H1 (cell line): ENCODE measurements around the gene MTX1. TPM values are rescaled to one million over a fixed set of nuclear protein-coding genes. Genes with fewer than 3 reads are reported as not detected.
A peak's percentile ranks its signal among the peaks of the same experiment; 100 is the strongest.
"Not testable (repeated sequence)": the region's sequence is repeated elsewhere in the genome, so short reads cannot be mapped to it uniquely, and the experiment has no call there.

ENCODE experiments used
- CTCF ChIA-PET: fragments of 300-600 bp; sonication (Branson Sonifier 250); formaldehyde crosslinking; loops from one replicate; lab custom pipeline; 2021; ENCODE audit not compliant: partially characterized antibody; lab: Charles Lee
- POLR2A ChIA-PET: fragments of 300-600 bp; sonication (Branson Sonifier 250); formaldehyde crosslinking; loops from one replicate; lab custom pipeline; 2021; ENCODE audit warnings: inconsistent platforms; ENCODE audit not compliant: partially characterized antibody; lab: Charles Lee
- DNase-seq, 2 experiments: peaks; one replicate each; pipeline versions ENCODE4 v3.0.0 to v3.0.0-alpha.2; 2010 to 2022; ENCODE audit warnings: low spot score in 2 of 2, low read depth in 1 of 2, mixed read lengths in 1 of 2
- FAIRE-seq: peaks from 2 replicates; lab custom pipeline; 2011; peaks lifted over from hg19 to GRCh38; lab: Jason Lieb, UNC
- H2AFZ ChIP-seq: 2 replicates; pipeline ENCODE4 v1.8.1; 2012; ENCODE audit warnings: low read length, inconsistent platforms
- H2AK5ac ChIP-seq: 2 replicates; pipeline ENCODE4 v1.6.1; 2013; ENCODE audit warnings: low read depth, low read length
- H2BK120ac ChIP-seq: replicated peaks from 2 replicates; pipeline ENCODE3; 2013; ENCODE audit warnings: low read depth, low read length, inconsistent platforms
- H2BK12ac ChIP-seq: 2 replicates; pipeline ENCODE4 v1.6.1; 2013; ENCODE audit warnings: low read depth, low read length
- H2BK15ac ChIP-seq: 2 replicates; pipeline ENCODE4 v1.6.1; 2013; ENCODE audit warnings: low read length
- H2BK20ac ChIP-seq: 2 replicates; pipeline ENCODE4 v1.6.1; 2013; ENCODE audit warnings: low read length
- H2BK5ac ChIP-seq: 2 replicates; pipeline ENCODE4 v1.6.1; 2013; ENCODE audit warnings: low read depth, low read length
- H3K14ac ChIP-seq: 2 replicates; pipeline ENCODE4 v1.6.1; 2013; ENCODE audit warnings: inconsistent platforms; ENCODE audit not compliant: insufficient read length
- H3K18ac ChIP-seq: 2 replicates; pipeline ENCODE4 v1.6.1; 2013; ENCODE audit warnings: low read length; ENCODE audit errors: extremely low read depth
- H3K23ac ChIP-seq: 2 replicates; pipeline ENCODE4 v1.6.1; 2013; ENCODE audit warnings: inconsistent platforms; ENCODE audit not compliant: insufficient read length
- H3K23me2 ChIP-seq: 2 replicates; pipeline ENCODE4 v1.6.1; 2013; ENCODE audit warnings: low read depth, low read length
- H3K27ac ChIP-seq: 2 replicates; pipeline ENCODE4 v1.6.1; 2011; ENCODE audit warnings: low read depth, low read length, inconsistent platforms
- H3K27me3 ChIP-seq, 4 experiments: replicated peaks in 1 of 4; 1 replicate in 1 of 4; 2 replicates in 3 of 4; pipeline versions ENCODE4 v1.6.1 to v1.8.1; 2011 to 2013; ENCODE audit warnings: low read length in 3 of 4, mild to moderate bottlenecking in 3 of 4, inconsistent platforms in 2 of 4, mixed read lengths in 2 of 4, moderate library complexity in 1 of 4; ENCODE audit not compliant: control insufficient read depth in 3 of 4, insufficient read depth in 3 of 4; ENCODE audit errors: extremely low read depth in 1 of 4
- H3K36me3 ChIP-seq, 4 experiments: 2 replicates each; pipeline versions ENCODE4 v1.6.1 to v1.8.1; 2011 to 2013; ENCODE audit warnings: mild to moderate bottlenecking in 4 of 4, low read length in 3 of 4, moderate library complexity in 2 of 4, control low read depth in 1 of 4, inconsistent platforms in 1 of 4; ENCODE audit not compliant: insufficient read depth in 4 of 4, control insufficient read depth in 2 of 4
- H3K4ac ChIP-seq: replicated peaks from 2 replicates; pipeline ENCODE3; 2013; ENCODE audit warnings: low read length, low read depth, mixed read lengths, inconsistent platforms; ENCODE audit not compliant: insufficient read length
- H3K4me1 ChIP-seq, 4 experiments: replicated peaks in 1 of 4; 1 replicate in 1 of 4; 2 replicates in 3 of 4; pipeline versions ENCODE4 v1.6.1 to v1.8.1; 2011 to 2013; ENCODE audit warnings: low read length in 3 of 4, inconsistent platforms in 2 of 4, mixed read lengths in 1 of 4; ENCODE audit not compliant: insufficient read depth in 4 of 4, control insufficient read depth in 3 of 4
- H3K4me2 ChIP-seq, 2 experiments: 2 replicates each; pipeline versions ENCODE4 v1.6.1 to v1.8.1; 2011 to 2013; ENCODE audit warnings: low read depth in 2 of 2, low read length in 2 of 2, control low read depth in 1 of 2, inconsistent platforms in 1 of 2, mild to moderate bottlenecking in 1 of 2; ENCODE audit not compliant: insufficient read depth in 1 of 2
- H3K4me3 ChIP-seq, 4 experiments: fragments of 200-600, 300-600 bp in 1 of 4; sonication (generic), shearing (Covaris generic), sonication (Bioruptor Twin) in 1 of 4; 2 replicates each; pipeline versions ENCODE4 v1.5.1 to v1.8.1; 2011 to 2016; ENCODE audit warnings: low read length in 4 of 4, low read depth in 3 of 4, control low read depth in 2 of 4, inconsistent platforms in 2 of 4, mild to moderate bottlenecking in 2 of 4, mixed read lengths in 1 of 4, moderate library complexity in 1 of 4; ENCODE audit not compliant: insufficient read depth in 2 of 4; ENCODE audit errors: extremely low read depth in 1 of 4
- H3K56ac ChIP-seq: replicated peaks from 2 replicates; pipeline ENCODE3; 2013; ENCODE audit warnings: low read depth, mild to moderate bottlenecking, mixed read lengths, low read length, inconsistent platforms; ENCODE audit not compliant: insufficient read length
- H3K79me1 ChIP-seq: 2 replicates; pipeline ENCODE4 v1.6.1; 2013; ENCODE audit warnings: low read depth, low read length, control low read depth
- H3K79me2 ChIP-seq, 2 experiments: 2 replicates each; pipeline versions ENCODE4 v1.6.1 to v1.8.1; 2012 to 2013; ENCODE audit warnings: low read length in 2 of 2, mild to moderate bottlenecking in 2 of 2, inconsistent platforms in 1 of 2; ENCODE audit not compliant: insufficient read depth in 2 of 2, control insufficient read depth in 1 of 2
- H3K9ac ChIP-seq, 4 experiments: replicated peaks in 1 of 4; 1 replicate in 1 of 4; 2 replicates in 3 of 4; pipeline versions ENCODE4 v1.6.1 to v1.8.1; 2011 to 2013; ENCODE audit warnings: low read depth in 3 of 4, low read length in 3 of 4, control low read depth in 2 of 4, mild to moderate bottlenecking in 2 of 4, moderate library complexity in 2 of 4, inconsistent platforms in 1 of 4; ENCODE audit errors: extremely low read depth in 1 of 4
- H3K9me3 ChIP-seq, 2 experiments: 2 replicates each; pipeline versions ENCODE4 v1.6.1 to v1.8.1; 2012 to 2013; ENCODE audit warnings: mild to moderate bottlenecking in 2 of 2, moderate library complexity in 2 of 2, control low read depth in 1 of 2, inconsistent platforms in 1 of 2, low read depth in 1 of 2, low read length in 1 of 2, mixed read lengths in 1 of 2; ENCODE audit not compliant: insufficient read depth in 2 of 2
- H4K20me1 ChIP-seq, 2 experiments: replicated peaks in 1 of 2; 2 replicates each; pipeline versions ENCODE3 to v1.8.1; 2011 to 2013; ENCODE audit warnings: inconsistent platforms in 2 of 2, low read length in 2 of 2, mild to moderate bottlenecking in 1 of 2; ENCODE audit not compliant: insufficient read depth in 2 of 2, control insufficient read depth in 1 of 2
- H4K5ac ChIP-seq: 2 replicates; pipeline ENCODE4 v1.6.1; 2013; ENCODE audit warnings: low read length, low read depth, mixed read lengths, inconsistent platforms; ENCODE audit not compliant: insufficient read length
- H4K8ac ChIP-seq: 2 replicates; pipeline ENCODE4 v1.8.0; 2013; ENCODE audit warnings: mild to moderate bottlenecking, moderate library complexity, low read length, inconsistent platforms; ENCODE audit not compliant: insufficient read depth; ENCODE audit errors: extremely low read depth
- H4K91ac ChIP-seq: replicated peaks from 2 replicates; pipeline ENCODE3; 2013; ENCODE audit warnings: low read length, mixed read lengths, inconsistent platforms; ENCODE audit not compliant: insufficient read length
- WGBS, 2 experiments: shearing (Covaris generic) in 1 of 2; methylation state at CpG; one replicate each; pipeline versions ENCODE4 v1.1.6 to v1.1.7; 2013 to 2015; ENCODE audit warnings: low lambda C conversion rate in 2 of 2, mixed read lengths in 2 of 2, inconsistent platforms in 1 of 2, low coverage in 1 of 2, missing lambda C conversion rate in 1 of 2; ENCODE audit not compliant: insufficient replicate concordance in 2 of 2, insufficient coverage in 1 of 2, insufficient read length in 1 of 2; ENCODE audit errors: extremely low coverage in 1 of 2, missing lambda C conversion rate in 1 of 2; 5-methylcytosine and 5-hydroxymethylcytosine counted together
- polyA plus RNA-seq, 7 experiments: library from polyadenylated mRNA; depleted of rRNA in 3 of 7; stranded (reverse) in 5 of 7; unstranded in 2 of 7; fragments of >200 nt in 5 of 7; fragments of 200-250 nt in 2 of 7; gene quantifications; 1 replicate in 5 of 7; 2 replicates in 1 of 7; 4 replicates in 1 of 7; pipeline versions ENCODE4 v1.2.1 to v1.2.3, GENCODE V29; 2011 to 2013; ENCODE audit warnings: missing spikeins in 2 of 7, mixed read lengths in 2 of 7
- total RNA-seq: library from RNA; stranded (reverse); fragmentation: NEBNext Ultra II Directional; extraction: Animal tissue kit (Norgen Biotek cat#: 25700); gene quantifications from 2 replicates; pipeline ENCODE4 v1.2.1, GENCODE V29; 2021

The MTX1 gene
- total and polyA plus RNA-seq, 2 of the 8 experiments (the other 6 are each of a cell fraction or from before 2014, with no cell fraction given), result 47.9 to 131 TPM

- H3K9me3 ChIP-seq, H3K27me3 ChIP-seq, H3K27ac ChIP-seq, H3K79me2 ChIP-seq, H3K9ac ChIP-seq, H3K4ac ChIP-seq, DNase-seq, H4K20me1 ChIP-seq, H2BK12ac ChIP-seq, H3K23me2 ChIP-seq, H4K5ac ChIP-seq, H3K4me3 ChIP-seq, H4K8ac ChIP-seq, H3K18ac ChIP-seq, H3K56ac ChIP-seq, FAIRE-seq, H3K79me1 ChIP-seq, H3K36me3 ChIP-seq, H4K91ac ChIP-seq, H2AFZ ChIP-seq, H3K14ac ChIP-seq, H2BK20ac ChIP-seq, H2BK15ac ChIP-seq, H3K23ac ChIP-seq, H2BK120ac ChIP-seq, H2BK5ac ChIP-seq: not testable (repeated sequence)
- ChIA-PET POLR2A (interaction anchor here (1.0 to 11.9 kb wide), 4 partner anchors 14 to 34 kb away, joined by 3 to 235 read pairs (median 26); partner anchors contain the start of genes MTX1 and THBS3), CTCF (interaction anchor here (0.6 to 7.2 kb wide), 6 partner anchors 18 to 51 kb away, joined by 3 to 62 read pairs (median 6); partner anchors contain the start of genes MTX1, THBS3 and TRIM46)
- peaks cover 0 to 14% (median 4%) of the 10 kb centered on the region in 4 experiments; a peak in 5 of 7 replicates for H3K4me1 ChIP-seq
- 98% methylated on average over 8 of the region's 8 CpGs; no CpG with 5 or more reads in 1 of the 2 experiments for WGBS, 2 experiments
- H2AK5ac ChIP-seq, result peak overlapping the region; percentile 45; the same call in 1 of the 2 replicates
- H3K4me2 ChIP-seq, result peak overlapping the region; percentile 67 to 73; a peak in 2 of 4 replicates
Measured at GRCh38 chr1:155225404-155225759, 16.9 kb downstream of the MTX1 start.
